B cell (primary cell): ENCODE data around the gene UHMK1.

Source experiments
- EZH2 ChIP-seq: IDR thresholded peaks from 2 replicates; pipeline ENCODE4 v1.6.1; 2012; ENCODE audit warnings: borderline replicate concordance, low read depth, mild to moderate bottlenecking, moderate library complexity, low read length; ENCODE audit not compliant: insufficient read depth, poor library complexity, severe bottlenecking
- TF ChIP-seq, protein P1 (sequence below): fragments of 200-600 bp; IDR thresholded peaks from one replicate; pipeline ENCODE4 v1.8.0; 2022; ENCODE audit warnings: antibody characterized with exemption, mild to moderate bottlenecking

DNA sequence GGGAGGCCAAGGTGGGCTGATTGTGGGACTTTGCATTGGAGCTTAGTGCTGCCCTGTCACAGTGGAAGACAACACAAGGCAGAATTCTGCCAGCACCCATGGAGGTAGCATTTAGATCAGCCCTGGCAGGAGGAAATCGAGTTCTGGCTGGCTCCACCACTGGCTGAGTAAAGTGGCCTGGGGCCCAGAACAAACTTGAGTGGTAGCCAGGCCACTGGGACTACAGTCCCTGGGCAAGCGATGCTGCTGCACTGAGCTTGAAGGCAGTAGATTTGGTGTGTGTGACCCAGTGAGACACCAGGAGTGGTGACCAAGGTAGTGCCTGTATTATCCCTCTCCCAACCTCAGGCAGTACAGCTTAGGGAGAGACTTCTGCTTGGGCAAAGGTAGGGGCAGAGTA is 22.5 kb upstream of the UHMK1 start:
- TF ChIP-seq, protein P1, sequence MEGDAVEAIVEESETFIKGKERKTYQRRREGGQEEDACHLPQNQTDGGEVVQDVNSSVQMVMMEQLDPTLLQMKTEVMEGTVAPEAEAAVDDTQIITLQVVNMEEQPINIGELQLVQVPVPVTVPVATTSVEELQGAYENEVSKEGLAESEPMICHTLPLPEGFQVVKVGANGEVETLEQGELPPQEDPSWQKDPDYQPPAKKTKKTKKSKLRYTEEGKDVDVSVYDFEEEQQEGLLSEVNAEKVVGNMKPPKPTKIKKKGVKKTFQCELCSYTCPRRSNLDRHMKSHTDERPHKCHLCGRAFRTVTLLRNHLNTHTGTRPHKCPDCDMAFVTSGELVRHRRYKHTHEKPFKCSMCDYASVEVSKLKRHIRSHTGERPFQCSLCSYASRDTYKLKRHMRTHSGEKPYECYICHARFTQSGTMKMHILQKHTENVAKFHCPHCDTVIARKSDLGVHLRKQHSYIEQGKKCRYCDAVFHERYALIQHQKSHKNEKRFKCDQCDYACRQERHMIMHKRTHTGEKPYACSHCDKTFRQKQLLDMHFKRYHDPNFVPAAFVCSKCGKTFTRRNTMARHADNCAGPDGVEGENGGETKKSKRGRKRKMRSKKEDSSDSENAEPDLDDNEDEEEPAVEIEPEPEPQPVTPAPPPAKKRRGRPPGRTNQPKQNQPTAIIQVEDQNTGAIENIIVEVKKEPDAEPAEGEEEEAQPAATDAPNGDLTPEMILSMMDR, result no peak
- TF ChIP-seq EZH2, result no peak
